Osteocyte (in vitro differentiated cells): ENCODE measurements around the gene ARFGAP1. TPM values are rescaled to one million over a fixed set of nuclear protein-coding genes. Genes with fewer than 3 reads are reported as not detected.

ENCODE experiments used
- DNase-seq: peaks from one replicate; pipeline ENCODE4 v3.0.0; 2021; ENCODE audit warnings: mixed read lengths; ENCODE audit not compliant: unreplicated experiment; ENCODE audit errors: extremely low spot score
- H3K27ac Mint-ChIP-seq: one replicate; pipeline ENCODE4 v1.8.0; 2021; ENCODE audit warnings: mild to moderate bottlenecking, mixed read lengths; ENCODE audit not compliant: unreplicated experiment
- H3K27me3 Mint-ChIP-seq: one replicate; pipeline ENCODE4 v1.8.0; 2021; ENCODE audit warnings: mixed read lengths; ENCODE audit not compliant: unreplicated experiment
- H3K36me3 Mint-ChIP-seq: one replicate; pipeline ENCODE4 v1.8.0; 2021; ENCODE audit warnings: mixed read lengths; ENCODE audit not compliant: unreplicated experiment
- H3K4me1 Mint-ChIP-seq: one replicate; pipeline ENCODE4 v1.8.0; 2021; ENCODE audit warnings: mixed read lengths; ENCODE audit not compliant: unreplicated experiment
- H3K4me3 Mint-ChIP-seq: one replicate; pipeline ENCODE4 v1.8.0; 2021; ENCODE audit warnings: mild to moderate bottlenecking, moderate library complexity, mixed read lengths; ENCODE audit not compliant: unreplicated experiment
- H3K9me3 Mint-ChIP-seq: one replicate; pipeline ENCODE4 v1.8.0; 2021; ENCODE audit warnings: mixed read lengths; ENCODE audit not compliant: unreplicated experiment
- total RNA-seq: library from RNA; stranded (reverse); gene quantifications from 2 replicates; pipeline ENCODE4 v1.2.1, GENCODE V29; 2021
- TF ChIP-seq, protein P1 (sequence below): fragments of 200-600 bp; sonication (generic); IDR thresholded peaks from 2 replicates; pipeline ENCODE4 v1.5.0; 2021; ENCODE audit warnings: antibody characterized with exemption, mild to moderate bottlenecking, moderate library complexity

The ARFGAP1 gene
- total RNA-seq, 1 donor from 2014 or later, result 119 TPM

DNA sequence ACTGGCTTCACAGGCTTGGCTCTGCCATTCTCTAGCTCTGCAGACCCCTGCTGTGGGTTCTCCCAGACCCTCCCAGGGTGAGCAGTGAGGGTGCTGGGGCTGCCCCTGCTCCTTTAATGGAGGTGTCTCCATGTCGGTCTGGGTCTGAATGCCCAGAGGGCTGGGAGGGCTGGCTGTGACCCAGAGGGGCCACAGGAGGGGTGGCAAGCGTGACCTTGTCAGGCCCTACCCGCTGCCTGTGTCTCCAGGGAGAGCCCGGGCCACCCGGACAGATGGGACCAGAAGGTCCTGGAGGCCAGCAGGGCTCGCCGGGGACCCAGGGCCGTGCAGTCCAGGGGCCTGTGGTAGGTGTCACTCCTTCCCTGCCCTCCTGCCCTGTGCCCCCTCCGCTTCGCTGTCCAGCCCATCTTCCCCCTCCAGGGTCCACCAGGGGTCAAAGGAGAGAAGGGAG, 52.4 kb downstream of the ARFGAP1 start:
- Mint-ChIP-seq H3K4me1 (no peaks in the 10 kb centered on the region), H3K9me3 (no peaks in the 10 kb centered on the region), H3K4me3 (no peak overlapping the region), H3K27ac (no peak overlapping the region), H3K27me3 (peaks cover 14% of the 10 kb centered on the region), H3K36me3 (no peaks in the 10 kb centered on the region)
- no peak for DNase-seq
- TF ChIP-seq, protein P1, sequence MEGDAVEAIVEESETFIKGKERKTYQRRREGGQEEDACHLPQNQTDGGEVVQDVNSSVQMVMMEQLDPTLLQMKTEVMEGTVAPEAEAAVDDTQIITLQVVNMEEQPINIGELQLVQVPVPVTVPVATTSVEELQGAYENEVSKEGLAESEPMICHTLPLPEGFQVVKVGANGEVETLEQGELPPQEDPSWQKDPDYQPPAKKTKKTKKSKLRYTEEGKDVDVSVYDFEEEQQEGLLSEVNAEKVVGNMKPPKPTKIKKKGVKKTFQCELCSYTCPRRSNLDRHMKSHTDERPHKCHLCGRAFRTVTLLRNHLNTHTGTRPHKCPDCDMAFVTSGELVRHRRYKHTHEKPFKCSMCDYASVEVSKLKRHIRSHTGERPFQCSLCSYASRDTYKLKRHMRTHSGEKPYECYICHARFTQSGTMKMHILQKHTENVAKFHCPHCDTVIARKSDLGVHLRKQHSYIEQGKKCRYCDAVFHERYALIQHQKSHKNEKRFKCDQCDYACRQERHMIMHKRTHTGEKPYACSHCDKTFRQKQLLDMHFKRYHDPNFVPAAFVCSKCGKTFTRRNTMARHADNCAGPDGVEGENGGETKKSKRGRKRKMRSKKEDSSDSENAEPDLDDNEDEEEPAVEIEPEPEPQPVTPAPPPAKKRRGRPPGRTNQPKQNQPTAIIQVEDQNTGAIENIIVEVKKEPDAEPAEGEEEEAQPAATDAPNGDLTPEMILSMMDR, result no peak

DNA sequence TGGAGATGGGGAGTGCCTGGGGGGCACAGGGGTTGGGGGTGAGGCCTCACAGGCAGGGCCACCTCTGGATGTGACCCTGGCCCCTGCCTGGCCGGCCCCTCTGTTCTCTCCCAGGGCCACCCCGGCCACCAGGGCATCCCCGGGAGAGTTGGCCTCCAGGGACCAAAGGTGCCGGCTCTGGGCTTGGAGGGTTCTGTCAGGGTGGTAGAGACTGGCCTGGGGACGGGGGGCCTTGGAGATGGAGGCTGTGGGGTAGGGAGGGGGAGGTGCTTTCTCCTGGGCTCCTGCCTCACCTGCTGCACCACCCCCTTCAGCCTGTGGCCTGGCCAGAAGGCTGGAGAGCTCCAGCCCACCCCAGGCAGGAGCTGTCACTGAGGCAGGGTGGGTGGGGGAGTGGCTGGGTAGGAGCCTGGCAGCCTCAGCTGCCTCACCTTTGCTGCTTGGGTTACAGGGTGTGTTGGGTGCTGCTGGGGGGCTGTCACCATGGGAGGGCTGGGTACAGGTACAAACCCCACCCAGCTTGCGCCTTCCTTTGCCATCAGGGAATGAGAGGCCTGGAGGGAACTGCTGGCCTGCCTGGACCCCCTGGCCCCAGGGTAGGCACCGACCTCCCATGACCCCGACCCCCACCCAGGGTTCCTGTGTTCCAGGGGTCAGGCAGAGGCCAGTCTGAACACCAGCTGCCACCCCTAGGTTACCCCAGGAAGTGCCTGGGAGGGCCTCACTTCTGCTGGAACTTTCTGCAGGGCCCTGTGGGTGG, 53.1 kb downstream of the ARFGAP1 start:
- peaks cover 14% of the 10 kb centered on the region for H3K27me3 Mint-ChIP-seq
- no peaks in the 10 kb centered on the region for H3K9me3 Mint-ChIP-seq
- no peaks in the 10 kb centered on the region for H3K36me3 Mint-ChIP-seq
- H3K27ac Mint-ChIP-seq, result no peak overlapping the region
- TF ChIP-seq, protein P1, result no peak
- H3K4me3 Mint-ChIP-seq, result no peak overlapping the region
- no peaks in the 10 kb centered on the region for H3K4me1 Mint-ChIP-seq
- DNase-seq, result no peak

DNA sequence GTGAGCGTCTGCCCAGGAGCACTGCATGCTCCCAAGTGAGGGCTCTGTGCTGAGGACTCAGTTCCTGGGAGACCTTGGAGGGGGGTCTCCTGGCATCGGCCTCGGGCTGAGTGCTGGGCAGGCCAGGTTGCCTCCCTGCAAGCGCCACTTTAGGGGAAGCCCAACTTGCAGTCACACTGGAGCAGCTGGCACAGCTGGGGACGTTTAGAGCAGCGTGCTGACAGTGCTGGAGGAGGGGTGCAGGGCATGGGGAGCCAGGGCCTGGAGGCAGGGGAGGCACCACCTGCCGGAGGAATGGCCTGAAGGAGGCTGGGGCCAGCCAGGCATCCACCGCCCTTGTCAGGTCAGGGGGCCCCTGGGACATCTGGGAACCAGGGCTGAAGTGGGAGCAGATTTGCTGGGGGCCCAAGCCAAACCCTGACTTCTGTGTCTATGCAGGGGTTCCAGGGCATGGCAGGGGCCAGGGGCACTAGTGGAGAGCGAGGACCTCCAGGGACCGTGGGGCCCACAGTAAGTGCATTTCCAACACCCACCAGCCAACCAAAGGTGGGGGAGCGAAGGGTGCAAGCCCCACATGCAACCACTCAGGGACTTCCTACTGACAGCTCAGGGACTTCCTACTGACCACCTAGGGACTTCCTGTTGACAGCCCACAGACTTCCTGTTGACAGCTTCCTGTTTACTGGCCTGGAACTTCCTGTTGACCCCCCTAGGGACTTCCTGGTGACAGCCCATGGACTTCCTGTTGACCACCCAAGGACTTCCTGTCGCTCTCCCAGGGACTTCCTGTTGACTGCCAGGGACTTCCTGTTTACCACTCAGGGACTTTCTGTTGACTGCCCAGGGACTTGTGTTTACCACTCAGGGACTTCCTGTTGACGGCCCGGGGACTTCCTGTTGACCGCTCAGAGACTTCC, 54.0 kb downstream of the ARFGAP1 start:
- H3K36me3 Mint-ChIP-seq, result no peaks in the 10 kb centered on the region
- no peaks in the 10 kb centered on the region for H3K9me3 Mint-ChIP-seq
- peaks cover 14% of the 10 kb centered on the region for H3K27me3 Mint-ChIP-seq
- no peak for DNase-seq
- TF ChIP-seq, protein P1, result no peak
- no peak overlapping the region for H3K4me3 Mint-ChIP-seq
- H3K27ac Mint-ChIP-seq, result no peak overlapping the region
- H3K4me1 Mint-ChIP-seq, result no peaks in the 10 kb centered on the region

DNA sequence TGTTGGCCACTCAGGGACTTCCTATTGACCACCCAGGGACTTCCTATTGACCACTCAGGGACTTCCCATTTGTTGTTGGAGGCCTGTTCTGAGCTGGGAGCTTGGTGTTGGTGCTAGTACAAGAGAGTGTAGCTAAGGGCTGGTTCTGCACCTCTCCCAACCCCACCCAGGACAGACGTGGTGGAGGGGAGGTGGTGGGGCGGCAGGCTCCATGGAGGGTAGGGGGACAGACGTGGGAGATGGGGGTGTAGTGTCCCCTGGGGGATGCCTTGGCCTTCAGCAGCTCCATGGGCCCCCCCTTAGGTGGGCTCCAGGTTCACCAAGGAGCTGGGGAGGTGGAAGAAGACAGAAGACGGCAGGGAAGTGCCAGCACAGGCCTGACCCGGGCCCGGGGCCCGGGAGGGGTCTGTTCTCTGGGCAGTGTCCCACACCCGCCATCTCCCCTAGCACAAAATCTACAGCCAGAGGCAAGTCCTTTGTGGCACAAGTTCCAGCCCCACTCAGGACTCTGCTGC, 54.7 kb downstream of the ARFGAP1 start:
- H3K27me3 Mint-ChIP-seq, result peaks cover 14% of the 10 kb centered on the region
- DNase-seq, result no peak
- H3K36me3 Mint-ChIP-seq, result no peaks in the 10 kb centered on the region
- H3K4me1 Mint-ChIP-seq, result no peaks in the 10 kb centered on the region
- TF ChIP-seq, protein P1, result no peak
- H3K27ac Mint-ChIP-seq, result no peak overlapping the region
- H3K4me3 Mint-ChIP-seq, result no peak overlapping the region
- H3K9me3 Mint-ChIP-seq, result peaks cover 3% of the 10 kb centered on the region
